SKM-1 treated with dmso at 0.1 percent for 144 hours (cell line): Measurements from ENCODE around the gene CNN1.
"Not testable (repeated sequence)": the region's sequence is repeated elsewhere in the genome, so short reads cannot be mapped to it uniquely, and the experiment has no call there.

Experiments
- DNase-seq: peaks from one replicate; lab custom pipeline; 2025; ENCODE audit not compliant: unreplicated experiment; lab: John Stamatoyannopoulos, UW

CNN1 gene

GRCh38 chr19:11564082-11564807 is 25.6 kb downstream of the CNN1 start:
- not testable (repeated sequence) for DNase-seq

- not testable (repeated sequence) for DNase-seq
These were observed 27.0 kb downstream of the CNN1 start for GRCh38 chr19:11565649-11565980.

GRCh38 chr19:11566164-11566563 is 27.5 kb downstream of the CNN1 start:
- no peak for DNase-seq

- no peak for DNase-seq
These were observed 31.4 kb downstream of the CNN1 start for GRCh38 chr19:11570039-11570462.

GRCh38 chr19:11573354-11573753 is 34.7 kb downstream of the CNN1 start:
- DNase-seq: not testable (repeated sequence)

- not testable (repeated sequence) for DNase-seq
These were observed 35.1 kb downstream of the CNN1 start for GRCh38 chr19:11573763-11574162.

GRCh38 chr19:11574689-11575088 is 36.0 kb downstream of the CNN1 start:
- DNase-seq: no peak

GRCh38 chr19:11576227-11576626 is 37.6 kb downstream of the CNN1 start:
- no peak for DNase-seq

- DNase-seq: no peak
These were observed 39.0 kb downstream of the CNN1 start, which contains the start of gene ACP5 for GRCh38 chr19:11577451-11578257. Gene ACP5, minus strand, starts transcription at chr19:11577645. Its CDS starts 328 bp downstream, at chr19:11577317.

GRCh38 chr19:11578258-11579142 is 39.8 kb downstream of the CNN1 start:
- DNase-seq: no peak

GRCh38 chr19:11580116-11580515 is 41.5 kb downstream of the CNN1 start:
- DNase-seq: no peak

GRCh38 chr19:11581740-11582139 is 43.1 kb downstream of the CNN1 start:
- DNase-seq: no peak

- no peak for DNase-seq
These were observed 47.7 kb downstream of the CNN1 start for GRCh38 chr19:11586331-11586730.

- peak; percentile 83 for DNase-seq
These were observed 48.8 kb downstream of the CNN1 start for GRCh38 chr19:11587302-11587974.

GRCh38 chr19:11587975-11588631 is 49.5 kb downstream of the CNN1 start:
- DNase-seq: no peak

GRCh38 chr19:11594084-11594483 is 55.4 kb downstream of the CNN1 start:
- no peak for DNase-seq

GRCh38 chr19:11596156-11596555 is 57.5 kb downstream of the CNN1 start:
- no peak for DNase-seq

- DNase-seq: peak; percentile 99
These were observed 58.8 kb downstream of the CNN1 start, which contains the start of gene ZNF627 for GRCh38 chr19:11597202-11598102. Gene ZNF627, plus strand, starts transcription at chr19:11597483. Its CDS starts 145 bp downstream, at chr19:11597628.

GRCh38 chr19:11598103-11598483 is 59.4 kb downstream of the CNN1 start:
- no peak for DNase-seq
